Muscle layer of colon (tissue), 2 donors: Measurements from ENCODE around the gene TFCP2.

Experiments used
- H3K27ac ChIP-seq: one replicate; pipeline ENCODE4 v1.7.0; 2013; ENCODE audit warnings: low read depth, mild to moderate bottlenecking, low read length, moderate library complexity
- H3K27me3 ChIP-seq, 2 donors: one replicate each; pipeline ENCODE4 v1.7.0; 2013; ENCODE audit warnings: low read length in 2 of 2, mild to moderate bottlenecking in 2 of 2; ENCODE audit not compliant: insufficient read depth in 2 of 2, control insufficient read depth in 1 of 2
- H3K36me3 ChIP-seq: one replicate; pipeline ENCODE4 v1.7.0; 2013; ENCODE audit warnings: mild to moderate bottlenecking, low read length; ENCODE audit not compliant: insufficient read depth
- H3K4me1 ChIP-seq: one replicate; pipeline ENCODE4 v1.7.0; 2013; ENCODE audit warnings: mild to moderate bottlenecking, low read length; ENCODE audit not compliant: insufficient read depth
- H3K4me3 ChIP-seq, 2 donors: one replicate each; pipeline ENCODE4 v1.7.0; 2013; ENCODE audit warnings: low read length in 2 of 2, low read depth in 1 of 2, mild to moderate bottlenecking in 1 of 2, moderate library complexity in 1 of 2
- H3K9ac ChIP-seq: one replicate; pipeline ENCODE4 v1.7.0; 2013; ENCODE audit warnings: low read length
- H3K9me3 ChIP-seq: one replicate; pipeline ENCODE4 v1.7.0; 2013; ENCODE audit warnings: mild to moderate bottlenecking, low read length
- donor health status: abdominal sarcoma.
- donor health status: Adenocarcinoma of cecum.

TFCP2 gene

GRCh38 chr12:51049525-51049924 is 123.4 kb downstream of the TFCP2 start:
- Histone ChIP-seq H3K27me3 (no peaks in the 10 kb centered on the region), H3K4me1 (peaks cover 23% of the 10 kb centered on the region), H3K9me3 (no peaks in the 10 kb centered on the region), H3K4me3 (peak overlapping the region in 1 of 2 donors; percentile 98), H3K36me3 (peaks cover 19% of the 10 kb centered on the region), H3K9ac (no peak overlapping the region), H3K27ac (no peak overlapping the region)

- no peaks in the 10 kb centered on the region for H3K9me3 ChIP-seq
- H3K4me1 ChIP-seq, result peaks cover 23% of the 10 kb centered on the region
- H3K27ac ChIP-seq, result peak overlapping the region; percentile 95
- H3K36me3 ChIP-seq, result peaks cover 11% of the 10 kb centered on the region
- H3K27me3 ChIP-seq, result no peaks in the 10 kb centered on the region
- H3K4me3 ChIP-seq, result peak overlapping the region; percentile 59 to 98
- H3K9ac ChIP-seq, result peak overlapping the region; percentile 97
These were observed 124.2 kb downstream of the TFCP2 start for GRCh38 chr12:51048661-51049251.

GRCh38 chr12:51047655-51048540 is 125.0 kb downstream of the TFCP2 start, which contains the start of gene LETMD1:
Gene LETMD1, plus strand, starts transcription at chr12:51048327. Its CDS starts 30 bp downstream, at chr12:51048357.
- peak within 1 kb of the TSS; percentile 59 to 98 for H3K4me3 ChIP-seq
- peaks cover 9% of the 10 kb centered on the region for H3K36me3 ChIP-seq
- H3K27ac ChIP-seq, result peak within 1 kb of the TSS; percentile 95
- H3K27me3 ChIP-seq, result no peaks in the 10 kb centered on the region
- peaks cover 23% of the 10 kb centered on the region for H3K4me1 ChIP-seq
- H3K9ac ChIP-seq, result peak within 1 kb of the TSS; percentile 97
- H3K9me3 ChIP-seq, result no peaks in the 10 kb centered on the region
